K562 (cell line): Measurements from ENCODE around the gene VPS18. TPM values are rescaled to one million over a fixed set of nuclear protein-coding genes. Genes with fewer than 3 reads are reported as not detected.

Experiments used
- ARHGAP35 ChIP-seq: fragments of 450-650 bp; IDR thresholded peaks from 2 replicates; pipeline ENCODE4 v1.6.1; 2018; ENCODE audit not compliant: partially characterized antibody
- HNRNPLL ChIP-seq: fragments of 200-400 bp; formaldehyde crosslinking; IDR thresholded peaks from 2 replicates; pipeline ENCODE4 v1.6.1; 2017; ENCODE audit warnings: low read length, low read depth, mild to moderate bottlenecking; ENCODE audit not compliant: poor library complexity, severe bottlenecking
- POLR2H ChIP-seq: IDR thresholded peaks from 2 replicates; pipeline ENCODE4 v1.6.1; 2016; ENCODE audit warnings: missing genetic modification characterization, low read depth, mild to moderate bottlenecking, control low read depth, missing compliant biosample characterization, moderate library complexity
- SMARCA4 ChIP-seq: fragments of 450-650 bp; IDR thresholded peaks from 2 replicates; pipeline ENCODE4 v1.6.1; 2016
- SNRNP70 ChIP-seq: fragments of 200-400 bp; formaldehyde crosslinking; optimal IDR thresholded peaks from 2 replicates; pipeline ENCODE3; 2017; ENCODE audit warnings: low read depth, low read length
- TRIM28 ChIP-seq: fragments of 450-650 bp; IDR thresholded peaks from 2 replicates; pipeline ENCODE4 v1.6.1; 2017
- ZC3H4 ChIP-seq: sonication (generic); formaldehyde crosslinking; IDR thresholded peaks from 2 replicates; pipeline ENCODE4 v1.9.0; 2021; ENCODE audit warnings: missing genetic modification reagents, borderline replicate concordance
- polyA plus RNA-seq, 8 experiments: library from polyadenylated mRNA; depleted of rRNA in 4 of 8; stranded (reverse) in 5 of 8; unstranded in 3 of 8; fragments of >200 nt; fragmentation: Nextera tagmentation in 2 of 8; fragmentation: Illumina TruSeq in 1 of 8; extraction: Ambion mirVana in 2 of 8; extraction: Trizol in 1 of 8; gene quantifications; 2 replicates each; pipeline versions ENCODE4 v1.2.1 to v1.2.3, GENCODE V29; 2011 to 2014; ENCODE audit warnings: inconsistent platforms in 1 of 8, missing spikeins in 1 of 8
- total RNA-seq, 7 experiments: library from RNA; depleted of rRNA in 6 of 7; stranded (reverse); fragments of >200 nt in 6 of 7; fragmentation: Illumina TruSeq in 2 of 7; extraction: Trizol in 2 of 7; gene quantifications; 2 replicates each; pipeline versions ENCODE4 v1.2.1 to v1.2.3, GENCODE V29; 2011 to 2021; ENCODE audit warnings: low replicate concordance in 1 of 7
- TF ChIP-seq, protein P1 (sequence below): sonication (generic); formaldehyde crosslinking; IDR thresholded peaks from 2 replicates; pipeline ENCODE4 v1.8.0; 2022; ENCODE audit warnings: mild to moderate bottlenecking, missing genetic modification reagents
- TF ChIP-seq, protein P2 (sequence below): fragments of 250-450 bp; sonication (Bioruptor Pico); IDR thresholded peaks from 2 replicates; pipeline ENCODE4 v1.9.0; 2021; ENCODE audit warnings: mild to moderate bottlenecking, inconsistent platforms
- TF ChIP-seq, protein P3 (sequence below): fragments of 200-800 bp; sonication (Bioruptor generic); IDR thresholded peaks from 2 replicates; pipeline ENCODE4 v1.6.1; 2017; ENCODE audit warnings: missing genetic modification characterization, missing compliant biosample characterization

The VPS18 gene
- total and polyA plus RNA-seq, 9 of the 15 experiments (the other 6 are each of a cell fraction or from before 2014, with no cell fraction given): 0.73 to 19.9 (median 8.5) TPM

DNA sequence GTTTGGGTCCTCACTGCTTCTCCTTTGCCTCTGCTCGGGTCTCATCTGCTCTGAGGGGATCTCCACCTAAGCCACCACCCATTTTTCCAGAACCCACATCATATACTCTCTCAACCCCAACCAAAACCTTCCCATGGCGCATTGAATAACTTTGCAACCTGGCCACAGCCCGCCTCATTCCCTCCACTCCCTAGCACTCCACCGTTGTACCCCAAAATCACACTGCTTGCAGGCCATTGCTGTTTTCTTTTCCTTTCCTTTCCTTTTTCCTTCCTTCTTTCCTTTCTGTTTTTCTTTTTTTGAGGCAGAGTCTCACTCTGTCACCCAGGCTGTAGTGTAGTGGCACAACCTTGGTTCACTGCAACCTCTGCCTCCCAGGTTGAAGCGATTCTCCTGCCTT, 3.1 kb upstream of the VPS18 start (continued):
- TF ChIP-seq SNRNP70 (no peak), ZC3H4 (no peak), SMARCA4 (no peak), TRIM28 (no peak), HNRNPLL (no peak), POLR2H (tag) (no peak), ARHGAP35 (no peak)
- TF ChIP-seq, protein P1, sequence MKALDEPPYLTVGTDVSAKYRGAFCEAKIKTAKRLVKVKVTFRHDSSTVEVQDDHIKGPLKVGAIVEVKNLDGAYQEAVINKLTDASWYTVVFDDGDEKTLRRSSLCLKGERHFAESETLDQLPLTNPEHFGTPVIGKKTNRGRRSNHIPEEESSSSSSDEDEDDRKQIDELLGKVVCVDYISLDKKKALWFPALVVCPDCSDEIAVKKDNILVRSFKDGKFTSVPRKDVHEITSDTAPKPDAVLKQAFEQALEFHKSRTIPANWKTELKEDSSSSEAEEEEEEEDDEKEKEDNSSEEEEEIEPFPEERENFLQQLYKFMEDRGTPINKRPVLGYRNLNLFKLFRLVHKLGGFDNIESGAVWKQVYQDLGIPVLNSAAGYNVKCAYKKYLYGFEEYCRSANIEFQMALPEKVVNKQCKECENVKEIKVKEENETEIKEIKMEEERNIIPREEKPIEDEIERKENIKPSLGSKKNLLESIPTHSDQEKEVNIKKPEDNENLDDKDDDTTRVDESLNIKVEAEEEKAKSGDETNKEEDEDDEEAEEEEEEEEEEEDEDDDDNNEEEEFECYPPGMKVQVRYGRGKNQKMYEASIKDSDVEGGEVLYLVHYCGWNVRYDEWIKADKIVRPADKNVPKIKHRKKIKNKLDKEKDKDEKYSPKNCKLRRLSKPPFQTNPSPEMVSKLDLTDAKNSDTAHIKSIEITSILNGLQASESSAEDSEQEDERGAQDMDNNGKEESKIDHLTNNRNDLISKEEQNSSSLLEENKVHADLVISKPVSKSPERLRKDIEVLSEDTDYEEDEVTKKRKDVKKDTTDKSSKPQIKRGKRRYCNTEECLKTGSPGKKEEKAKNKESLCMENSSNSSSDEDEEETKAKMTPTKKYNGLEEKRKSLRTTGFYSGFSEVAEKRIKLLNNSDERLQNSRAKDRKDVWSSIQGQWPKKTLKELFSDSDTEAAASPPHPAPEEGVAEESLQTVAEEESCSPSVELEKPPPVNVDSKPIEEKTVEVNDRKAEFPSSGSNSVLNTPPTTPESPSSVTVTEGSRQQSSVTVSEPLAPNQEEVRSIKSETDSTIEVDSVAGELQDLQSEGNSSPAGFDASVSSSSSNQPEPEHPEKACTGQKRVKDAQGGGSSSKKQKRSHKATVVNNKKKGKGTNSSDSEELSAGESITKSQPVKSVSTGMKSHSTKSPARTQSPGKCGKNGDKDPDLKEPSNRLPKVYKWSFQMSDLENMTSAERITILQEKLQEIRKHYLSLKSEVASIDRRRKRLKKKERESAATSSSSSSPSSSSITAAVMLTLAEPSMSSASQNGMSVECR (CRISPR knock-in tag): no peak
- TF ChIP-seq, protein P2, sequence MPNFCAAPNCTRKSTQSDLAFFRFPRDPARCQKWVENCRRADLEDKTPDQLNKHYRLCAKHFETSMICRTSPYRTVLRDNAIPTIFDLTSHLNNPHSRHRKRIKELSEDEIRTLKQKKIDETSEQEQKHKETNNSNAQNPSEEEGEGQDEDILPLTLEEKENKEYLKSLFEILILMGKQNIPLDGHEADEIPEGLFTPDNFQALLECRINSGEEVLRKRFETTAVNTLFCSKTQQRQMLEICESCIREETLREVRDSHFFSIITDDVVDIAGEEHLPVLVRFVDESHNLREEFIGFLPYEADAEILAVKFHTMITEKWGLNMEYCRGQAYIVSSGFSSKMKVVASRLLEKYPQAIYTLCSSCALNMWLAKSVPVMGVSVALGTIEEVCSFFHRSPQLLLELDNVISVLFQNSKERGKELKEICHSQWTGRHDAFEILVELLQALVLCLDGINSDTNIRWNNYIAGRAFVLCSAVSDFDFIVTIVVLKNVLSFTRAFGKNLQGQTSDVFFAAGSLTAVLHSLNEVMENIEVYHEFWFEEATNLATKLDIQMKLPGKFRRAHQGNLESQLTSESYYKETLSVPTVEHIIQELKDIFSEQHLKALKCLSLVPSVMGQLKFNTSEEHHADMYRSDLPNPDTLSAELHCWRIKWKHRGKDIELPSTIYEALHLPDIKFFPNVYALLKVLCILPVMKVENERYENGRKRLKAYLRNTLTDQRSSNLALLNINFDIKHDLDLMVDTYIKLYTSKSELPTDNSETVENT (CRISPR knock-in tag): no peak
- TF ChIP-seq, protein P3, sequence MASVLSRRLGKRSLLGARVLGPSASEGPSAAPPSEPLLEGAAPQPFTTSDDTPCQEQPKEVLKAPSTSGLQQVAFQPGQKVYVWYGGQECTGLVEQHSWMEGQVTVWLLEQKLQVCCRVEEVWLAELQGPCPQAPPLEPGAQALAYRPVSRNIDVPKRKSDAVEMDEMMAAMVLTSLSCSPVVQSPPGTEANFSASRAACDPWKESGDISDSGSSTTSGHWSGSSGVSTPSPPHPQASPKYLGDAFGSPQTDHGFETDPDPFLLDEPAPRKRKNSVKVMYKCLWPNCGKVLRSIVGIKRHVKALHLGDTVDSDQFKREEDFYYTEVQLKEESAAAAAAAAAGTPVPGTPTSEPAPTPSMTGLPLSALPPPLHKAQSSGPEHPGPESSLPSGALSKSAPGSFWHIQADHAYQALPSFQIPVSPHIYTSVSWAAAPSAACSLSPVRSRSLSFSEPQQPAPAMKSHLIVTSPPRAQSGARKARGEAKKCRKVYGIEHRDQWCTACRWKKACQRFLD: no peak
